Measurements from ENCODE around the gene C2orf69.
"Not testable (repeated sequence)": the region's sequence is repeated elsewhere in the genome, so short reads cannot be mapped to it uniquely, and the experiment has no call there.

Gene C2orf69

GRCh38 chr2:199911877-199912161 is 726 bp downstream of the C2orf69 start:
- TF ChIP-seq, protein P1, sequence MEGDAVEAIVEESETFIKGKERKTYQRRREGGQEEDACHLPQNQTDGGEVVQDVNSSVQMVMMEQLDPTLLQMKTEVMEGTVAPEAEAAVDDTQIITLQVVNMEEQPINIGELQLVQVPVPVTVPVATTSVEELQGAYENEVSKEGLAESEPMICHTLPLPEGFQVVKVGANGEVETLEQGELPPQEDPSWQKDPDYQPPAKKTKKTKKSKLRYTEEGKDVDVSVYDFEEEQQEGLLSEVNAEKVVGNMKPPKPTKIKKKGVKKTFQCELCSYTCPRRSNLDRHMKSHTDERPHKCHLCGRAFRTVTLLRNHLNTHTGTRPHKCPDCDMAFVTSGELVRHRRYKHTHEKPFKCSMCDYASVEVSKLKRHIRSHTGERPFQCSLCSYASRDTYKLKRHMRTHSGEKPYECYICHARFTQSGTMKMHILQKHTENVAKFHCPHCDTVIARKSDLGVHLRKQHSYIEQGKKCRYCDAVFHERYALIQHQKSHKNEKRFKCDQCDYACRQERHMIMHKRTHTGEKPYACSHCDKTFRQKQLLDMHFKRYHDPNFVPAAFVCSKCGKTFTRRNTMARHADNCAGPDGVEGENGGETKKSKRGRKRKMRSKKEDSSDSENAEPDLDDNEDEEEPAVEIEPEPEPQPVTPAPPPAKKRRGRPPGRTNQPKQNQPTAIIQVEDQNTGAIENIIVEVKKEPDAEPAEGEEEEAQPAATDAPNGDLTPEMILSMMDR (IDR thresholded peaks at IDR 0.05; ENCODE audit: low read depth, low read length), result no peak
- H3K4me3 ChIP-seq (ENCODE audit: low read depth, low read length), result peak overlapping the region; percentile 93
- in situ Hi-C loops (cut with HindIII; ENCODE audit: low sequenced_read_pairs), result no loop called here

DNA sequence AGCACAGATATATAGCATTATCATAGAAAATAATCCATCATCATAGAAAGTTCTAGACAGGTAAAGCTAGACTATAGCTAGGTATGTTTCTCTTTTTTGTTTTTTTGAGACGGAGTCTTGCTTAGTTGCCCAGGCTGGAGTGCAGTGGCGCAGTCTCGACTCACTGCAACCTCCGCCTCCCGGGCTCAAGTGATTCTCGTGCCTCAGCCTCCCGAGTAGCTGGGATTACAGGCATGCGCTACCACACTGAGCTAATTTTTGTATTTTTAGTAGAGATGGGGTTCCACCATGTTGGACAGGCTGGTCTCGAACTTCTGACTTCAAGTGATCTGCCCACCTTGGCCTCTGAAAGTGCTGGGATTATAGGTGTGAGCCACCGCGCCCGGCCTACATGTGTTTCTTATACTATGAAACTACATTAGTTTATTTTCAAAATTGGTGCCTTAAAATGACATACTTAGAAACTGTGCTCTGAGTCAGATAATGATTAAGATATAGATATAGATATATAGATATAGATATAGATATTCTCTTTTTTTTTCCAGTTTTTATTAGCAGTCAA is 1.5 kb downstream of the C2orf69 start:
- DNase-seq (ENCODE audit: low read depth, low spot score); in situ Hi-C loops (cut with HindIII; ENCODE audit: low sequenced_read_pairs): not testable (repeated sequence)
- peak overlapping the region; percentile 93 for H3K4me3 ChIP-seq (ENCODE audit: low read depth, low read length)

More at GRCh38 chr2:199911877-199912161, 726 bp downstream of the C2orf69 start:
- no peak for DNase-seq (ENCODE audit: low read depth, low spot score)

DNA sequence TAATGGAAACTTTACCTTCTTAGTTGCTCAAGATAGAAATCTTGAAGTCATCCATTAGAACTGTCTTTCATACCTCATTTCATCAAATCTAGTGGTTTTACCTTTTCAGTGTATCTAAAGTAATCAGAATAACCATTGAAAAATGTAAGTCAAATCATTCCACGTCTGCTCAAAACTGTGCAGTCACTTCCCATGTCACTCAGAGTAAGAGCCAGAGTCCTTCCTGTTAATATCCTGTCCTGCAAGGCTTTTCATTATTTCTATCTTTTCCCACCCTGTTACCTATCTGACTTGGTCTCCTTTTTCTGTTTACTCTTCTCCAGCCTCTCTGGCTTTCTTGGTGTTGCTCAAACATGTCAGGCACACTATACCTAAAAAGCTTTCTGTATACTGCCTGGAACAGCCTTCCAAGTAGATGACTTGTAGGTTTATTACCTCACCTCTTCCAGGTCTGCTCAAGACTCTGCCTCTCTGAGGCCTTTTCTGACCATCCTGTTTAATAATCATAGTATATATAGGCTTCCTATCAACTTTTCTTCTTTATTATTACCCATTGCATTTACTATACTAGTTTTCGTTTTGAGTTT is 3.4 kb downstream of the C2orf69 start:
- H3K4me3 ChIP-seq (ENCODE audit: low read depth, low read length), result no peak overlapping the region
- DNase-seq (ENCODE audit: low read depth, low spot score), result no peak
- TF ChIP-seq, protein P1 (IDR thresholded peaks at IDR 0.05; ENCODE audit: low read depth, low read length), result no peak
- in situ Hi-C loops (cut with HindIII; ENCODE audit: low sequenced_read_pairs), result no loop called here

DNA sequence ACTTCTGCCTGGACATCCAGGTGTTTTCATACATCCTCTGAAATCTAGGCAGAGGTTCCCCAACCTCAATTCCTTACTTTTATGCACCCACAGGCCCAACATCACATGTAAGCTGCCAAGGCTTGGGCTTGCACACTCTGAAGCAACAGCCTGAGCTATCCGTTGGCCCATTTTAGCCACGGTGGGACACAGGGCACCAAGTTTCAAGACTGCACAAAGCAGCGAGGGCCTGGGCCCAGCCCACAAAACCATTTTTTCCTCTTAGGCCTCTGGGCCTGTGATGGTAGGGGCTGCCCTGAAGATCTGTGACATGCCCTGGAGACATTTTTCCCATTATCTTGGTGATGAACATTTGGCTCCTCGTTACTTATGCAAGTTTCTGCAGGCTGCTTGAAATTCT is 5.9 kb downstream of the C2orf69 start:
- H3K4me3 ChIP-seq (ENCODE audit: low read depth, low read length), result no peak overlapping the region
- TF ChIP-seq, protein P1 (IDR thresholded peaks at IDR 0.05; ENCODE audit: low read depth, low read length), result no peak
- in situ Hi-C loops (cut with HindIII; ENCODE audit: low sequenced_read_pairs), result no loop called here
- DNase-seq (ENCODE audit: low read depth, low spot score), result no peak

DNA sequence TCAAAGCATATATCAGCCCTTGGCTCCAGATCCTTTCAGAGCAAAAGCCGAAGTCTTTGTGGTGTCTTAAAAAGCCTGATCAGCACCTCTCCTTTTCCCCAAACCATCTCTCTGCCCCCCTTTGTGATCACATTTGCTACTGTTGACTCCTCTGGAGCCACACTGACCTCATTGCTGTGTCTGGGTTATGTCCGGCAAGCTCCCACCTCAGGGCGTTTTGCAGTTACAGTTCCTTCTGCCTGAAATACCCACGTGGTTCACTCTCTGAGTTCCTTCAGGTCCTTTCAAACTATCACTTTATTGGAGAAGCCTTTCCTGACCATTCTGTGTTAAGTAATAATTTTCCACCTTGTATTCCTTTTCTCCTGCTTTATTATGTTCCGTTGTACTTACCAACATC is 11.8 kb downstream of the C2orf69 start:
- in situ Hi-C loops (cut with HindIII; ENCODE audit: low sequenced_read_pairs), result no loop called here
- H3K4me3 ChIP-seq (ENCODE audit: low read depth, low read length), result no peak overlapping the region
- DNase-seq (ENCODE audit: low read depth, low spot score), result no peak
- TF ChIP-seq, protein P1 (IDR thresholded peaks at IDR 0.05; ENCODE audit: low read depth, low read length), result no peak

DNA sequence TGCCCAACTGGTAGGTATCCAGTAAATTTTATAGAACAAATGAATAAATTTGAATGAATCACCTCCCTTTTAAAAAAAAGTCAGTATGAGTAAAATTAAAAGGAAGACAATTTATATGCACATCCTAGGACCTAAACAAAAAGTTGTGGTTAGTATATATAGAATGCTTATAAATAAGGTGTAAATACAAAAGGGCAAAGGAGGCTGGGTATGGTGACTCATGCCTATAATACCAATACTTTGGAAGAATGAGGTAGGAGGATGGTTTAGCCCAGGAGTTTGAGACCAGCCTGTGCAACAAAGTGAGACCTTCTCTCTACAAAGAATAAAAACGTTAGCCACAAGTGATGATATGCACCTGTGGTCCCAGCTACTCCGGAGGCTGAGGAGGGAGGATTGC is 12.8 kb downstream of the C2orf69 start:
- in situ Hi-C loops (cut with HindIII; ENCODE audit: low sequenced_read_pairs), result no loop called here
- TF ChIP-seq, protein P1 (IDR thresholded peaks at IDR 0.05; ENCODE audit: low read depth, low read length), result no peak
- no peak overlapping the region for H3K4me3 ChIP-seq (ENCODE audit: low read depth, low read length)
- no peak for DNase-seq (ENCODE audit: low read depth, low spot score)

- no peak overlapping the region for H3K4me3 ChIP-seq (ENCODE audit: low read depth, low read length)
- no peak for DNase-seq (ENCODE audit: low read depth, low spot score)
- TF ChIP-seq, protein P1 (IDR thresholded peaks at IDR 0.05; ENCODE audit: low read depth, low read length), result no peak
- in situ Hi-C loops (cut with HindIII; ENCODE audit: low sequenced_read_pairs), result no loop called here
Observed at GRCh38 chr2:199926806-199927205, 15.7 kb downstream of the C2orf69 start.

Measured in astrocyte of the spinal cord (primary cell).